PFSK-1 (cell line): ENCODE data around the gene GPC3.

Experiments used
- FOXP2 ChIP-seq: optimal IDR thresholded peaks from 2 replicates; pipeline ENCODE3; 2011; ENCODE audit warnings: borderline replicate concordance, control low read depth, inconsistent platforms; ENCODE audit not compliant: insufficient read depth; ENCODE audit errors: extremely low read length, extremely low read depth
- POLR2AphosphoS5 ChIP-seq: IDR thresholded peaks from 2 replicates; pipeline ENCODE4 v1.6.1; 2012; ENCODE audit warnings: low read depth, mild to moderate bottlenecking, control low read depth, low read length, moderate library complexity
- SIN3A ChIP-seq: IDR thresholded peaks from 2 replicates; pipeline ENCODE4 v1.6.1; 2012; ENCODE audit warnings: mild to moderate bottlenecking, low read length, moderate library complexity, borderline replicate concordance; ENCODE audit not compliant: insufficient read depth
- TAF1 ChIP-seq: IDR thresholded peaks from 2 replicates; pipeline ENCODE4 v1.6.1; 2012; ENCODE audit warnings: low read length, control low read depth, borderline replicate concordance; ENCODE audit not compliant: insufficient read depth
- TF ChIP-seq, protein P1 (sequence below), 2 experiments: IDR thresholded peaks; 2 replicates each; pipeline versions ENCODE4 v1.6.1 to v1.8.0; 2011 to 2012; ENCODE audit warnings: low read depth in 2 of 2, low read length in 2 of 2, control low read depth in 1 of 2, inconsistent platforms in 1 of 2, mild to moderate bottlenecking in 1 of 2, moderate library complexity in 1 of 2; ENCODE audit not compliant: insufficient read depth in 1 of 2

GPC3 gene

DNA sequence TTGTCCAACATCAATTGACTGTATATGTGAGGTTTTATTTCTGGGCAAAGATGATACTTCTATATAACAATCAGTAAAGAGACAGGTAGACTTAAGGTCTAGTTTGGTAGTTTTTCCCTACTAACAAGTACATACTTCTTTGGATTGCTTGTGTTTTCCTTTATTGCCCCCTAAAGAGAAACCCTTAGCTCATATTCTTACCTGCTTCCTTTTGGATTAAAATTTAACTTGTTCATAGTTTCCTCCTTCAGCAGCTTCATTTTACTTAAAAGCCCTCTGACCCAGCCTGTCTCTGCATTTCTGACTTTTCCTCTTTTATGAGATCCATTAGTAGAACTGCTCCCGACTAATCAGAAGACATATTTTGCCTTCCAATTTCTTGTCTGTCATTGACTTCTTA lies 494.4 kb downstream of the GPC3 start:
- TF ChIP-seq FOXP2 (no peak), SIN3A (no peak), POLR2AphosphoS5 (no peak), TAF1 (no peak)
- TF ChIP-seq, protein P1, sequence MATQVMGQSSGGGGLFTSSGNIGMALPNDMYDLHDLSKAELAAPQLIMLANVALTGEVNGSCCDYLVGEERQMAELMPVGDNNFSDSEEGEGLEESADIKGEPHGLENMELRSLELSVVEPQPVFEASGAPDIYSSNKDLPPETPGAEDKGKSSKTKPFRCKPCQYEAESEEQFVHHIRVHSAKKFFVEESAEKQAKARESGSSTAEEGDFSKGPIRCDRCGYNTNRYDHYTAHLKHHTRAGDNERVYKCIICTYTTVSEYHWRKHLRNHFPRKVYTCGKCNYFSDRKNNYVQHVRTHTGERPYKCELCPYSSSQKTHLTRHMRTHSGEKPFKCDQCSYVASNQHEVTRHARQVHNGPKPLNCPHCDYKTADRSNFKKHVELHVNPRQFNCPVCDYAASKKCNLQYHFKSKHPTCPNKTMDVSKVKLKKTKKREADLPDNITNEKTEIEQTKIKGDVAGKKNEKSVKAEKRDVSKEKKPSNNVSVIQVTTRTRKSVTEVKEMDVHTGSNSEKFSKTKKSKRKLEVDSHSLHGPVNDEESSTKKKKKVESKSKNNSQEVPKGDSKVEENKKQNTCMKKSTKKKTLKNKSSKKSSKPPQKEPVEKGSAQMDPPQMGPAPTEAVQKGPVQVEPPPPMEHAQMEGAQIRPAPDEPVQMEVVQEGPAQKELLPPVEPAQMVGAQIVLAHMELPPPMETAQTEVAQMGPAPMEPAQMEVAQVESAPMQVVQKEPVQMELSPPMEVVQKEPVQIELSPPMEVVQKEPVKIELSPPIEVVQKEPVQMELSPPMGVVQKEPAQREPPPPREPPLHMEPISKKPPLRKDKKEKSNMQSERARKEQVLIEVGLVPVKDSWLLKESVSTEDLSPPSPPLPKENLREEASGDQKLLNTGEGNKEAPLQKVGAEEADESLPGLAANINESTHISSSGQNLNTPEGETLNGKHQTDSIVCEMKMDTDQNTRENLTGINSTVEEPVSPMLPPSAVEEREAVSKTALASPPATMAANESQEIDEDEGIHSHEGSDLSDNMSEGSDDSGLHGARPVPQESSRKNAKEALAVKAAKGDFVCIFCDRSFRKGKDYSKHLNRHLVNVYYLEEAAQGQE (IDR thresholded peaks at IDR 0.05; ENCODE audit: insufficient read depth in 1 of 2, low read depth in 2 of 2, low read length in 2 of 2), result no peak
